HCT116 (cell line): Measurements from ENCODE around the gene SMARCA4. TPM values are rescaled to one million over a fixed set of nuclear protein-coding genes. Genes with fewer than 3 reads are reported as not detected.

Source experiments
- ATAC-seq: fragments of 200-7000 bp; cut with Tn5 transposase; 2 replicates; pipeline ENCODE4 v1.9.1; 2020; ENCODE audit warnings: mild to moderate bottlenecking, moderate library complexity
- BruUV-seq: library from RNA; stranded (reverse); fragments of 400-500 nt; replicated peaks from 2 replicates; lab custom pipeline; 2021; lab: Mats Ljungman, UMichigan
- CTCF ChIA-PET: fragments of 300-600 bp; sonication (Branson Sonifier 250); formaldehyde crosslinking; loops from one replicate; lab custom pipeline; 2021; ENCODE audit warnings: antibody characterized with exemption; lab: Charles Lee
- POLR2A ChIA-PET: fragments of 300-600, 350-600 bp; sonication (Branson Sonifier 250); formaldehyde crosslinking; loops from one replicate; lab custom pipeline; 2021; ENCODE audit warnings: antibody characterized with exemption; lab: Charles Lee
- RAD21 ChIA-PET, 2 experiments: fragments of 300-600 bp; sonication (Branson Sonifier 250); formaldehyde crosslinking; loops; one replicate each; lab custom pipeline; 2023; ENCODE audit warnings: low total read pairs in 2 of 2; ENCODE audit not compliant: uncharacterized antibody in 2 of 2, unreplicated experiment in 2 of 2, low non-redundant PET in 1 of 2; lab: Charles Lee
- DNase-seq: peaks from one replicate; pipeline ENCODE4 v3.0.0-alpha.2; 2010; ENCODE audit warnings: low read depth, low spot score
- H2AFZ ChIP-seq: fragments of 200-600 bp; shearing (Covaris generic), sonication (generic); 2 replicates; pipeline ENCODE4 v1.6.1; 2017; ENCODE audit warnings: low read depth, mixed run types, mixed read lengths, antibody characterized with exemption, low read length; ENCODE audit not compliant: poor library complexity, severe bottlenecking
- H3K27ac ChIP-seq: 2 replicates; pipeline ENCODE4 v1.5.1; 2012; ENCODE audit warnings: low read depth, low read length
- H3K27me3 ChIP-seq: fragments of 200-600 bp; sonication (generic); 2 replicates; pipeline ENCODE4 v1.6.1; 2016; ENCODE audit warnings: mixed run types, low read length, mixed read lengths; ENCODE audit not compliant: insufficient read depth
- H3K36me3 ChIP-seq, 2 experiments: fragments of 200-500 bp in 1 of 2; fragments of 200-600 bp in 1 of 2; sonication (Bioruptor generic) in 1 of 2; sonication (generic) in 1 of 2; 2 replicates each; pipeline versions ENCODE4 v1.5.1 to v1.6.1; 2014 to 2016; ENCODE audit warnings: low read length in 2 of 2, inconsistent platforms in 1 of 2, mixed read lengths in 1 of 2, mixed run types in 1 of 2; ENCODE audit not compliant: insufficient read depth in 2 of 2, control insufficient read depth in 1 of 2
- H3K4me1 ChIP-seq, 2 experiments: fragments of 200-600 bp in 1 of 2; sonication (generic) in 1 of 2; 2 replicates each; pipeline versions ENCODE4 v1.5.1 to v1.6.1; 2012 to 2017; ENCODE audit warnings: low read length in 2 of 2, inconsistent platforms in 1 of 2, mild to moderate bottlenecking in 1 of 2, mixed read lengths in 1 of 2, mixed run types in 1 of 2, moderate library complexity in 1 of 2; ENCODE audit not compliant: insufficient read depth in 2 of 2, control insufficient read depth in 1 of 2
- H3K4me2 ChIP-seq: fragments of 200-600 bp; sonication (generic); 2 replicates; pipeline ENCODE4 v1.6.1; 2017; ENCODE audit warnings: mixed run types, low read length, mixed read lengths
- H3K4me3 ChIP-seq, 2 experiments: fragments of 200-600 bp in 1 of 2; sonication (generic) in 1 of 2; replicated peaks in 1 of 2; 2 replicates each; pipeline ENCODE4 v1.5.1; 2011 to 2016; ENCODE audit warnings: low read length in 2 of 2, control low read depth in 1 of 2, low read depth in 1 of 2, mild to moderate bottlenecking in 1 of 2, mixed read lengths in 1 of 2, mixed run types in 1 of 2
- H3K79me2 ChIP-seq: fragments of 200-600 bp; sonication (generic); 2 replicates; pipeline ENCODE4 v1.6.1; 2017; ENCODE audit warnings: mild to moderate bottlenecking, mixed run types, low read length, moderate library complexity, mixed read lengths; ENCODE audit not compliant: insufficient read depth
- H3K9ac ChIP-seq: fragments of 200-600 bp; sonication (generic); 2 replicates; pipeline ENCODE4 v1.6.1; 2016; ENCODE audit warnings: low read length, mixed read lengths
- H3K9me2 ChIP-seq: fragments of 200-600 bp; sonication (generic), shearing (Covaris generic); 2 replicates; pipeline ENCODE4 v1.6.1; 2017; ENCODE audit warnings: mixed run types, mild to moderate bottlenecking, moderate library complexity; ENCODE audit not compliant: insufficient read depth
- H3K9me3 ChIP-seq, 2 experiments: fragments of 200-500 bp in 1 of 2; fragments of 200-600 bp in 1 of 2; sonication (Bioruptor generic) in 1 of 2; sonication (generic) in 1 of 2; 2 replicates each; pipeline ENCODE4 v1.6.1; 2014 to 2017; ENCODE audit warnings: low read length in 2 of 2, mixed read lengths in 2 of 2, inconsistent platforms in 1 of 2, low read depth in 1 of 2, mild to moderate bottlenecking in 1 of 2, mixed run types in 1 of 2, moderate library complexity in 1 of 2; ENCODE audit not compliant: control insufficient read depth in 1 of 2, insufficient read depth in 1 of 2
- H4K20me1 ChIP-seq: fragments of 200-600 bp; sonication (generic), shearing (Covaris generic); 2 replicates; pipeline ENCODE4 v1.6.1; 2017; ENCODE audit warnings: mixed run types, mild to moderate bottlenecking, moderate library complexity; ENCODE audit not compliant: insufficient read depth
- ATF3 ChIP-seq: IDR thresholded peaks from 2 replicates; pipeline ENCODE4 v1.6.1; 2012
- CBX3 ChIP-seq: IDR thresholded peaks from 2 replicates; pipeline ENCODE4 v1.6.1; 2012; ENCODE audit warnings: low read depth
- CEBPB ChIP-seq: IDR thresholded peaks from 2 replicates; pipeline ENCODE4 v1.6.1; 2012; ENCODE audit warnings: low read depth
- EGR1 ChIP-seq: IDR thresholded peaks from 2 replicates; pipeline ENCODE4 v1.6.1; 2012; ENCODE audit warnings: low read depth
- ELF1 ChIP-seq: IDR thresholded peaks from 2 replicates; pipeline ENCODE4 v1.6.1; 2012; ENCODE audit warnings: low read depth, borderline replicate concordance
- EZH2 ChIP-seq: fragments of 200-600 bp; sonication (generic); IDR thresholded peaks from 2 replicates; pipeline ENCODE4 v1.6.1; 2017; ENCODE audit warnings: antibody characterized with exemption, mixed run types
- POLR2AphosphoS5 ChIP-seq: IDR thresholded peaks from 2 replicates; pipeline ENCODE4 v1.6.1; 2011; ENCODE audit warnings: mild to moderate bottlenecking, low read depth, low read length, moderate library complexity
- RAD21 ChIP-seq: IDR thresholded peaks from 2 replicates; pipeline ENCODE4 v1.6.1; 2012; ENCODE audit warnings: low read depth, mild to moderate bottlenecking
- SIN3A ChIP-seq: IDR thresholded peaks from 2 replicates; pipeline ENCODE4 v1.6.1; 2012; ENCODE audit warnings: low read depth
- SRF ChIP-seq: IDR thresholded peaks from 2 replicates; pipeline ENCODE4 v1.6.1; 2012; ENCODE audit warnings: low read depth
- TCF7L2 ChIP-seq: IDR thresholded peaks from 2 replicates; pipeline ENCODE4 v1.7.0; 2011; ENCODE audit warnings: borderline replicate concordance, inconsistent platforms; ENCODE audit not compliant: insufficient read depth, insufficient read length; ENCODE audit errors: extremely low read depth
- YY1 ChIP-seq: IDR thresholded peaks from 2 replicates; pipeline ENCODE4 v1.6.1; 2011; ENCODE audit warnings: low read length, low read depth, moderate library complexity, mild to moderate bottlenecking; ENCODE audit not compliant: insufficient replicate concordance; ENCODE audit errors: extremely low read depth
- ZFX ChIP-seq: fragments of 450-650 bp; IDR thresholded peaks from 2 replicates; pipeline ENCODE4 v1.6.1; 2017
- ZNF274 ChIP-seq: fragments of 200-500 bp; sonication (Bioruptor generic); IDR thresholded peaks from 2 replicates; pipeline ENCODE4 v1.6.1; 2014; ENCODE audit warnings: mild to moderate bottlenecking, low read depth, low read length, inconsistent platforms
- intact Hi-C: fragments of 100-400 bp; cut with micrococcal nuclease; formaldehyde crosslinking; loops from 2 replicates; pipeline ENCODE4 v1.10.0; 2022
- total RNA-seq: library from RNA; stranded (reverse); gene quantifications from one replicate; pipeline ENCODE4 v1.2.1, GENCODE V29; 2021; ENCODE audit not compliant: unreplicated experiment

The SMARCA4 gene
- total RNA-seq, 1 experiment from 2014 or later: 116 TPM

- DNase-seq (no peak), ATAC-seq (no peak)
- ChIA-PET CTCF (interaction anchor here (0.7 kb wide), 1 partner anchor 71 kb away, joined by 4 read pairs; no protein-coding TSS in a partner anchor), POLR2A (no interaction called here), RAD21 (no interaction called here)
- H3K4me3 ChIP-seq: no peak overlapping the region
- H3K9me3 ChIP-seq: no peaks in the 10 kb centered on the region
- H3K27me3 ChIP-seq: no peaks in the 10 kb centered on the region
- no TSS peak for BruUV-seq
- no peaks in the 10 kb centered on the region for H3K9me2 ChIP-seq
- no peak for TF ChIP-seq SRF
- TF ChIP-seq CBX3: no peak
- TF ChIP-seq CEBPB: no peak
- no peak for TF ChIP-seq YY1
- no peak for TF ChIP-seq EZH2
- no peak for TF ChIP-seq RAD21
- no peak for TF ChIP-seq ZNF274
- no peak for TF ChIP-seq ATF3
- no peak for TF ChIP-seq TCF7L2
- TF ChIP-seq ELF1: no peak
- no peak for TF ChIP-seq EGR1
- no peak for TF ChIP-seq ZFX
- no peak for TF ChIP-seq POLR2AphosphoS5
- no peak for TF ChIP-seq SIN3A
- H3K27ac ChIP-seq: no peak overlapping the region
- intact Hi-C loops: no loop called here
- no peak overlapping the region for H3K9ac ChIP-seq
- H3K4me2 ChIP-seq: no peak overlapping the region
- no peak overlapping the region for H2AFZ ChIP-seq
- H3K36me3 ChIP-seq: peaks cover 50 to 69% of the 10 kb centered on the region in 2 experiments
- no peaks in the 10 kb centered on the region; a peak in 1 of 4 replicates for H3K4me1 ChIP-seq
- peaks cover 7% of the 10 kb centered on the region; the same call in 1 of the 2 replicates for H3K79me2 ChIP-seq
- no peaks in the 10 kb centered on the region for H4K20me1 ChIP-seq
Measured at GRCh38 chr19:11012507-11012906, 51.7 kb downstream of the SMARCA4 start.
